ENCODE measurements around the gene OR2T2.
"Not testable (repeated sequence)": the region's sequence is repeated elsewhere in the genome, so short reads cannot be mapped to it uniquely, and the experiment has no call there.

- TF ChIP-seq, protein P1, sequence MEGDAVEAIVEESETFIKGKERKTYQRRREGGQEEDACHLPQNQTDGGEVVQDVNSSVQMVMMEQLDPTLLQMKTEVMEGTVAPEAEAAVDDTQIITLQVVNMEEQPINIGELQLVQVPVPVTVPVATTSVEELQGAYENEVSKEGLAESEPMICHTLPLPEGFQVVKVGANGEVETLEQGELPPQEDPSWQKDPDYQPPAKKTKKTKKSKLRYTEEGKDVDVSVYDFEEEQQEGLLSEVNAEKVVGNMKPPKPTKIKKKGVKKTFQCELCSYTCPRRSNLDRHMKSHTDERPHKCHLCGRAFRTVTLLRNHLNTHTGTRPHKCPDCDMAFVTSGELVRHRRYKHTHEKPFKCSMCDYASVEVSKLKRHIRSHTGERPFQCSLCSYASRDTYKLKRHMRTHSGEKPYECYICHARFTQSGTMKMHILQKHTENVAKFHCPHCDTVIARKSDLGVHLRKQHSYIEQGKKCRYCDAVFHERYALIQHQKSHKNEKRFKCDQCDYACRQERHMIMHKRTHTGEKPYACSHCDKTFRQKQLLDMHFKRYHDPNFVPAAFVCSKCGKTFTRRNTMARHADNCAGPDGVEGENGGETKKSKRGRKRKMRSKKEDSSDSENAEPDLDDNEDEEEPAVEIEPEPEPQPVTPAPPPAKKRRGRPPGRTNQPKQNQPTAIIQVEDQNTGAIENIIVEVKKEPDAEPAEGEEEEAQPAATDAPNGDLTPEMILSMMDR (IDR thresholded peaks at IDR 0.05), result not testable (repeated sequence)
- TF ChIP-seq POLR2A (IDR thresholded peaks at IDR 0.05), result not testable (repeated sequence)
Observed at GRCh38 chr1:248444603-248445002, 834 bp upstream of the OR2T2 start.

All from uterus (tissue), 2 donors.